ENCODE measurements around the gene LFNG. TPM values are rescaled to one million over a fixed set of nuclear protein-coding genes. Genes with fewer than 3 reads are reported as not detected.

Gene LFNG
- total and polyA plus RNA-seq, 9 of the 15 experiments (the other 6 are each of a cell fraction or from before 2014, with no cell fraction given) = 0.03 to 0.89 (median 0.25) TPM; not detected in 1

DNA sequence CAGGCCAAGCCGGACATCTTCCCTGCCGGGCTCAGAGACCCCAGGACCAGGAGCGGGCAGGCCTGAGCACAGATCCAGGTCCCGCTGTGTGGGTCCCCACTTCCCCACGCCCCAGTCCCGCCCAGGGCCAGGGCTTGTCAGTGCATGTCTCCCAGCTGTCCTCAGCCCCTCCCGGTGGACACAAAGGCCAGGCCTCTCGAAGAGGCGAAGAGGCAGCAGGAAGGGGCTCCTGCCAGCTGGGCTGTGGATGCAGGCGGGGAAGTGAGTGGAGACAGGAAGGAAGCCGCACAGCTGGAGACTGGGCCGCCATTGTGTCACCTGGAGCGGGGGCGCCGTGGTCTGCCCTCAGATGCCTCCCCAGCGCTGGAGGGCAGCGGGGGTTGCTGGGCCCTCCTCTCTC is 48.2 kb upstream of the LFNG start (continued):
- TF ChIP-seq TFAP4 (CRISPR knock-in tag; IDR thresholded peaks at IDR 0.05; ENCODE audit: borderline replicate concordance) (peak; percentile 85), NR2C2 (CRISPR knock-in tag; IDR thresholded peaks at IDR 0.05) (no peak), NR2C2 (tag; IDR thresholded peaks at IDR 0.05) (no peak), ZNF589 (CRISPR knock-in tag; IDR thresholded peaks at IDR 0.05; ENCODE audit: low read depth) (no peak)

DNA sequence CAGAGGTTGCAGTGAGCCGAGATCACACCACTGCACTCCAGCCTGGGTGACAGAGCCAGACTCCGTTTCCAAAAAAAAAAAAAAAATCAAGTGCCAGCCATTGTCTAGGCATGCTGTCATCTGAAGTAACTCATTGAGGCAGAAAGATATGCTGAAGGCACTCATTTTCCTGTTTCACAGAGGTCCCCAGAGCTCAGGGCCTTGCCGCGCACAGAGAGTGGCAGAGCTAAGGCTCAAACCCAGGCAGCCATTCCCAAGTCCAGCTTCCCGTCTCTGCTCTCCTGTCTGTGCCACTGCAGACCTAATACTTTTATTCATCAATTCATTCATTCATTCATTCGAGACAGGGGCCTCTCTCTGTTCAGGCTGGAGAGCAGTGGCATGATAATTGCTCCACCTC is 46.8 kb upstream of the LFNG start:
- Histone ChIP-seq H3K9me3 (replicated peaks; ENCODE audit: control insufficient read depth, insufficient read depth, low read depth, low read length) (no peaks in the 10 kb centered on the region), H4K20me1 (replicated peaks; ENCODE audit: control insufficient read depth, insufficient read depth, low read length) (peaks cover 11% of the 10 kb centered on the region; the same call in 1 of the 2 replicates), H3K4me1 (replicated peaks in 1 of 2; ENCODE audit: control insufficient read depth in 2 of 2, insufficient read depth in 2 of 2, low read length in 2 of 2) (peaks cover 0 to 53% of the 10 kb centered on the region in 2 experiments; a peak in 2 of 5 replicates), H3K79me2 (ENCODE audit: control insufficient read depth, insufficient read depth, low read length) (no peaks in the 10 kb centered on the region), H3K9ac (ENCODE audit: insufficient read depth in 1 of 2, low read depth in 2 of 2, low read length in 2 of 2) (no peak overlapping the region), H2AFZ (ENCODE audit: low read depth, low read length) (no peak overlapping the region), H3K9me1 (ENCODE audit: control insufficient read depth, insufficient read depth, low read length) (no peaks in the 10 kb centered on the region), H3K4me3 (no peak overlapping the region), H3K4me2 (ENCODE audit: insufficient read depth, low read length) (no peak overlapping the region), H3K36me3 (ENCODE audit: control insufficient read depth, insufficient read depth, low read length) (no peaks in the 10 kb centered on the region), H3K27me3 (ENCODE audit: control insufficient read depth in 2 of 2, insufficient read depth in 2 of 2, low read length in 2 of 2) (peaks cover 0 to 24% of the 10 kb centered on the region in 2 experiments; a peak in 3 of 5 replicates), H3K27ac (ENCODE audit: extremely low read depth, low read depth, low read length) (no peak overlapping the region)
- ATAC-seq (no peak), FAIRE-seq (no peak), DNase-seq (ENCODE audit: extremely low read depth in 1 of 4, low spot score in 3 of 4) (no peak)
- TF ChIP-seq KAT8 (IDR thresholded peaks at IDR 0.05; ENCODE audit: low read depth) (no peak), ZNF24 (IDR thresholded peaks at IDR 0.05) (peak; percentile 68), RBBP5 (IDR thresholded peaks at IDR 0.05; ENCODE audit: borderline replicate concordance, insufficient read depth, low read length, poor library complexity, severe bottlenecking) (no peak)
- intact Hi-C loops (cut with micrococcal nuclease) (loop anchor here (10.0 kb wide), 1 partner anchor 192 kb away; no protein-coding TSS in a partner anchor), in situ Hi-C loops (cut with MboI) (no loop called here)
- CTCF ChIA-PET (ENCODE audit: low intra/inter-chr PET ratio) = no interaction called here
- no TSS peak for BruUV-seq (replicated peaks)
- WGBS (ENCODE audit: insufficient coverage, low coverage, missing lambda C conversion rate) = 35% methylated on average over 4 of the region's 6 CpGs
- POLR2A ChIA-PET = no interaction called here
